HG03039 (cell line): ENCODE measurements around the gene DPP10.

Experiments used
- ATAC-seq: cut with Tn5 transposase; IDR thresholded peaks from one replicate; pipeline ENCODE4 v1.9.1; 2021; ENCODE audit warnings: mild to moderate bottlenecking, moderate library complexity; ENCODE audit not compliant: unreplicated experiment

Gene DPP10

DNA sequence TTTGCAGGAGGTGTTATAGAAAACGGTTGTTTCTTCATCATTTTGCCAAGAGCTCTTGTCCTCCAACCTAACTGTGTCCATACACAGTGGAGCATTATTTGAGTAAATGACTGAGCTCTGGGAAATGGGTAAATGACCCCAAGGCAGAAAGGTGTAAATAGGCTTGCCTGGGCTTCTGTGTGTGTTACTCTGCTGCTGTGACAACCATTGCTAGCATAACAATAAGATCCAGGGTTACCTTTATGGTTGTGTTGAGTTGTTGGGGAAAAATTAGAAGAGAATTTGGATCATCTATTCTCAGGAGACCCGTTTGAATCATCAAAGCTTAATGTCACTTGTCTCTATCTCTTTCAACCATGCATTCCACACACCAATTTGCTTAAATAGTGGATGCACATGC, 672.7 kb downstream of the DPP10 start:
- ATAC-seq = no peak

DNA sequence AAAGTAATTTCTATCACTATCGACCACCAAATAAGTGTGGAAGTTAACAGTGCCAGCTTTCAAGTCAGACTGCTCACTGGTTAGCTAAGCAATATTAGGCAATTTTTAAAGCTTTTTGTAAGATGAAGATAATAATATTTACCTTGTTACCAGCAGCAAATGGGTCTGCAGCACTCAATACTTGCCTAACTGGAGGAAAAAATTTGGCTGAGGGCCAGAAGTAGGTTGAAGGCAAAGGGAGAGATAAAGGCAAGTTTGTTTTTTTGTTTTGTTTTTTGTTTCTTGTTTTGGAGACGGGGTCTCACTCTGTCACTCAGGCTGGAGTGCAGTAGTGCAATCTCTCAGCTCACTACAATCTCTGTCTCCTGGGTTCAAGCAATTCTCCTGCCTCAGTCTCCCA, 675.9 kb downstream of the DPP10 start:
- ATAC-seq = no peak

DNA sequence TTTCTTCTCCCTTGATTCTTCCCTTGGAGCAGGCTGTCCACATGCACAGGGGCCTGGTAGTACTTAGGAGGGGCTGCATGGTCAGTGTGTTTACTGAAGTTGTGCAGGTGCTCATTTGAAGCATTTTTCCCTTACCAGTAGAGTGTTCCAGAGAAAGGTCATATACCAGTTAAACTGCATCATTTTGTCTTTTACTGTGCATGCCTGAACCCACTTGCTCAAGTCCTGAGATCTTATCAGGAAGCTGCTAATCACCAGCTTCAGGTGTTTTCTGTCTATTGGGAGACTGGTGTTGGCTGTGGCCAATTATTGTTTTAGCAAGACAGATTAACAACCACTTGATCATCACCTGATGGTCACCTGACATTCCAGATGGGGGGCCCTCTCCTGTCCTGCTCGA, 676.6 kb downstream of the DPP10 start:
- ATAC-seq = no peak

DNA sequence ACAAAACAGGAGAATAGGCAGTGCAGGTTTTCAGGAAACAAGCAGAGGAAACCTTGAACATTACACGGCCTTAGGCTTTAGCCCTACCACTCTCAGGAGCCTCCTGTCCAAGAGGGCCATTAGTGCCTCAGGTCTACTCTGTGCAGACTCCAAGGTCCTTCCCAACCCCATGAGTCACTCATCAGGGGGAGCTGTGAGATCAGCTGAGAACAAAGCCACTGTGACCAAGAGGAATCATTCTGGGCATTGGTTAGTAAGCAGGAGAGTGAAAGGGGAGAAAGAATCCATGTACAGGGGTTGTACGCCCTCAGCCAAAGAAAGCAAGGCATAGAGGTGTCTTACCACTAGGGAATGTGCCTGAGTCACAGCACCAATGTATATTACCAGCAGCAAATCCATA, 680.3 kb downstream of the DPP10 start:
- no peak for ATAC-seq

DNA sequence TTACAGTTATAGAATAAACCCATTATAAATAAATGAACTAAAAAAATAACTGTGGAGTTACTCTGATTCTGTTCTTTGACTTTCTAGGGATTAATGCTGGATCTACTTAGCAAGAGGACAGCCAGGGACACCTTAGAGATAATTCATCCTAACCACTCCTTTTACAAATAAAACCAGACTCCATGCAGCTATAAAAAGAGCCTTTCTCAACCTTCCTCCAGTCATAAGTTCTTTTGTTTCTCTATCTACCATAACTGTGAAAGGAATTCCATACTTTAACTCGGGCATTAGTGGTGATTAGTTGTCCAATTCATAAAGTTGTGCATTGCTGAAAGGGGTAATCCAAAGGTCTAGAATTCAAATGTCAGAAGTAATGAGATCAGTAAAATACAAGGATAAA, 682.4 kb downstream of the DPP10 start:
- ATAC-seq = no peak

DNA sequence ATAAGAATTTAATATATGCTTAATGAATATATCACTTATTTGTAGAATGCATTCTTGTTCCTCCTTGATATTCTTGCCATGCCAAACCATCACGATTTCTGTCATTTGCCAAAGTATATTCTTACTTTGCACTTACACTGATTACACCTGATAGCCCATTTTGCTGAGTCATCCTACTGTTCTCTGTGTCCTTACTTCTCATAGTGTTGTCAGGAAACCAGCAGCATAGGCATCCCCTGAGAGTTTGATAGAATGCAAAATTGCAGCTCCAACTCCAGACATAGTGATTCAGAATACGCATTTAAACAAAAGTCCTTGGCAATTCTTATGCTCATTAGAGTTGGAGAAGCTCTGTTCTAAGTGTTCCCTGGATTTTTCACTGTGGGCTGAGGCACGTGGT, 687.1 kb downstream of the DPP10 start:
- ATAC-seq = no peak

DNA sequence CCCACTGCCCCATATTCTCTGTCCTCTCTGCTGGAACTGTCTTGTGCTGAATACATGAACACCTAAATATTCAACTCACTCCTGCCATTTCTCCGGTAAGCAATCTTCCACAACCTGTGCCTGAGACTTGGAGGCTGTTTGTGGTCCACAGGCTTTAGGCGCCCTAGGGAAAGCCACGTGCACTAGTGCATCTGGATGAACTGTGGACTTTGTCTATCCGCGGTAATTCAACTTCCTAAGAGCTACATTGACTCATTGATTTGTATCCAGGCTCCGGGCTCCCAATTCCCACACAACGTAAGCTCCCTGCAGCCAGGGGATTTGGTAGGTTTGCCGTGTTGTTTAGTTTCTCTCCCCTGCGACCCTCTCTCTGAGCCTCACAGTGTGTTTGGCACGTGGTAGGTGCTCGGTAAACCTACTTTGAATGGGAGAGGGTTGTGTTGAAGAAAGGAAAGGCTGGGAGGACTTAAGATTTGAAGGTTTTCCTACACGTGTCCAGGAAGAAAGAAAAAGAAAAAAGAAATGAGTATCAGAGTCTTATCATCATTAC, 718.2 kb downstream of the DPP10 start:
- ATAC-seq = no peak

DNA sequence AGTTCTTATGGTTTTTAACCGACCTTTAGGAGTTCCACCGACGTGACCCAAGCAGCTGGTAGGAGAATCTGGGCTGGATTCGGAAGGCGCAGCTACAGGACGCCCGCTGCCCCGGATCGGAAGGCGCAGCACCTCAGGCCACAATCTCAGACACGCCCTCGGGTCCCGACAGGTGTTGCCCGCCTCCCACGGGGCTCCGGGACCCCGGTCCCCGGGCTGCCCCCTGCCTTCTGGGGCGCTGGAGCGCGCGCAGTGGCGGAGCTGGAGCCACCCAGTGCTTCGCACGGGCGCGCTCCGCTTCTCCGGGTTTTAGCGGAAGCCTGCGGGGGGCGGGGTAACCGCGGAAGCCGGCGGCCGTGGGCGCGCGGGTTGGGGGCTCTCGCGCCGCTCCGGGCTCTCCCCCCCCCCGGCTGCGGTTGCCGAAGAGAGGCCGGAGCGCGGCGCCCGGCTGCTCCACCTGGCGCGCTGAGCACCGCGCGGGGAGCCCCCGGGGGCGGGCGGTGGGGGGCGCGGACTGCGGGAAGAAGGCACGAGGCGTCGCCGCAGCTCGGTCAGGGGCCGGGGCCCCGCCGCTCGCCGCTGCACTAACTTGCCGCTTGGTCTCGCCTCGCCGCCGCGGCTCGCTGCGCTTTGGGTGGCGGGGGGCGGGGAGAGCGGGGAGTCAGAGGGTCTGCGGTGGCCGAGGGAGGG, 718.8 kb downstream of the DPP10 start:
- no peak for ATAC-seq

DNA sequence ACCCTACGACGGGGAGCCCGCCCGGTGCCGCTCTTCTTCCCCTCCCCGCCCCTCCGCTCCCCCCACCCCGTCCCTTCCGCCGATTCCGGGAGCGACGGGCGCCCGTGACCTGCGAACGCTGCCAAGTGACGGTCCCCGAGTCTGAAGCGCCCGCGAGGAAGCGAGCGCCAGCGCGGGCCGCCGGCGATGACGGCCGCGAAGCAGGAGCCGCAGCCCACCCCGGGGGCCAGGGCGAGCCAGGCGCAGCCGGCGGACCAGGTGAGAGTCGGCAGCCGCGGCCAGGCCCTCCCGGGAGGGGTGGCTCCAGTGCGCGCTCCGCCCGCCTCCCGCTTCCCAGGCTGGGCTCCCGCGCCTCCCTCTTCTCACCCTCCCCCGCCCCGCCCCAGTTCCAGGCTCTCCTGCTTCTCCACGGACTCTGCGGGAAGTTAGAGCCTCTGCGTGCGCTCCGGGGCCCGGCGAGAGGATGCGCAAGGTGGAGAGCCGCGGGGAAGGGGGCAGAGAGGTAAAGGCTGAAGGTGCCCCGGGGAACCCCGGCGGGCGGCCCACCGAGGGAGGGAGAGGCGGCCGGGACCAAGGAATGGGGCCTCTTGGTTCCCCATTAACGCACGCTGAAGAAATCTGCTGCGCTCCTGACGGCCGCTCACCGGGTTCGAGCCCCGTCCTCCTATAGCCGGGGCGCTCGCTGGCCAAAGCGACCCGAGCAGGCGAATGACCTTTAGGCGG, 719.5 kb downstream of the DPP10 start:
- ATAC-seq = no peak

DNA sequence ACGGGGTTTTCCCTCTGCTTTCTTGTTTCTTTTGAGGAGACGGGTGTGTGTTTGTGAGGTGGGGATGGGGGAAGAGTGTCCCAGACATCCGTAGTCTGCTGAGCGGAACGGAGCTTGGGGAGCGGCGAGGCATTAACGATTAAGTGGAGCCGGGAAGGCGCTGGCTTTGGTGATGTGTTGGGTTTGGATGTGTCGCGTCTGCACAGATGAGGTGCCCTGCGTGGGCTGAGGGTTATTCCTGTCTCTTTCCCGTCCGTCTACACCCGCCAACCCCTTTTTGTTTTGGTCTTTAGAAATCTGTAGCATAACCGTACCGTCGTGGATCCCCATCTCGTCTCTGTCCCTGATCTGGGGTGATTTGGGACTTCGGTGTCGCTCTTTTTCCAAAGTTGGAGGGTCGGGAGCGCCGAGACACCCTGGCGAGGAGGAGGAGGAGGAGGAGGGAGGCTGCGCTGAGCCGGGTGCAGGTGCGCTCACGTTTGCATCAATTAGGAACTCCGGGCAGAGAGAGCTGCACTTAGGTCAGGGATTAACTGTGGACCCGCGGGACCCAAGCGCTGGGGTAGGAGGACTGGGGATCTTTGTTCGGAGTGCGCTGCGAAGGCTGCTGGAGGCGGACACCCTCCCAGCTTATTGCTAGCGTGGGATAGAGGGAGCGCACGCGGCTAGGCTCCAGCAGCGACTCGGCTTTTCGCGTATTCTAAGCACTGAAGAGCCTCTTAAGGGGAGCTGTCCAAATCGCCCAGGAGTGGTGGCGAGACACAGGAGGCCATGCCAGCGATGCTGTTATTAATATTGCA, 720.3 kb downstream of the DPP10 start:
- ATAC-seq = no peak

DNA sequence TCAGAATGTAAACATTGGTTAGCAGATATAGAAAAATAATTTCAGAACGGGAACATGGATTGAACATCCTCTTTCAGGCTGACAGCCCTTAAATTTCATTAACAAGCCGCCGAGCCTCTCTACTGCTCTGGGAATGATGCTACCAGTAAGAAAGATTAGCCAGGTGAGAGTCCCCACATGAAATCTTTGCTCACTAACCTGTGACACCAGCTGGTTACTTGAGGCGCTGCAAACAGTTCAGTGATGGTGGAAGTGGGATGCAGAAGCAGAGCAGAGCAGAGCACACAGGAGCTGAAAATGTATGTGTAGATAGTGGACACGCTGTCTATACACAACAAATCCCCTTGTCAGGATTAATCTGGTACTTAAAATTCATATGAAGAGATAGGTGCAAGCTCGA, 721.1 kb downstream of the DPP10 start:
- no peak for ATAC-seq

DNA sequence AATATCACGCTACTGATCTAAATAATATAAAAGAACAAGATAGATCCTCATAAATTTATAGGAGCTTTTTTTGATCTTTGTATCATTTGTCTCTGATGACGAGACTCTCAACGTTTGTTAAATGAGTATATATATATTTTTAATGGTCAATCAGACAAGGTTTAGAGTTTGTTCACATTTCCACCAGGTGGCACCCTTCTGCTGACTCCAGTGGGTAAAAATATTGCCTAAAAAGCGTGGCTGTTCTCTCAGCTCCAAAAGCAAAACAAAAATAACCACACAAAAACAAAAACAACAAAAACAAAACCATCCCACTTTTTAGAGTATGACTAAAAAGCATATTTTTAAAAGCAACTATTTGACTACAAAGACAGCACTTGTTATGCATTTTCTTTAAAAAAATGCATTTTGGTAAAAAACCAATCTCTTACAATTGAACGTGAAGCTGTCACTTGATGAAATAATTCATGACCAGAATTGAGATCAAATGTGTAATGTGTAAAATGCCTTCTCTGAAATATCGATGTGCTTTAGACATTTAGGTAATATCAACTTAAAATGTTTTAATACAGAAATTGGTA, 723.2 kb downstream of the DPP10 start:
- ATAC-seq = no peak

DNA sequence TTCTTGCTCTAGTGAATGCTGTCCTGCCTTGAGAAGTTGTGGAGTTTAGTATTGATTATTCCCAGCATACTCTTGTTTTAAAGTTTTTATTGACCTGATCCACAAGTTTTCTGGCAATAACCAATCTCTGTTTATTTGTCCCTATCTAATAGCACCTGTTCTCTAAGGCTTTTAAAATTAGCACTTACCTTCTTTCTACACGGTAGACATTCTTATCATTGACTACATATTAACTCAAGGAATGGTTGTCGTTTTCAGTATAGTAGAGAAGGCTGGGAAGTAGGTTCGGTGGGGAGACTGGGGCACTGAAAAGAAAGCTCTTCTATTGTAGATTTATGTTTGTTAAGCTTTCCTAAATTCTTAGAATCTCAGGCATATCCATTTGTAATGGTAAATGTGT, 726.0 kb downstream of the DPP10 start:
- no peak for ATAC-seq

DNA sequence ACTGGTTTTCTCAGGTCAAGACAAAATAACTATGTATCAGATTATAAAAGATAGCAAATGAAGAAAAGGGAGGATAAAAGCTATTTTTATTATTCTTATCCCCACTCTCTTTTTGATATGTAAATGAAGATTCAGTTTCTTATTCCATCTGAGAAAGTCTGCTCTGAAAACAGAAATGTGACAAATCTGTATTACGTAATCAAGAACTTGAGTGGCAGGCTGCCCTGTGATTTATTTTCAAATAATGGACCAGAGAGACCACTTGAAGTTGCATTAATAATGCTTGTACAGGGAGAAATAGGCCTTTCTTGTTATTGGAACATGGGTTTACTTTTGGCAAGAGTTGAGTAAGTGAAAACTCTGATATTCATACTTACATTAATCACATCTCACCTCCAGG, 727.4 kb downstream of the DPP10 start:
- no peak for ATAC-seq

DNA sequence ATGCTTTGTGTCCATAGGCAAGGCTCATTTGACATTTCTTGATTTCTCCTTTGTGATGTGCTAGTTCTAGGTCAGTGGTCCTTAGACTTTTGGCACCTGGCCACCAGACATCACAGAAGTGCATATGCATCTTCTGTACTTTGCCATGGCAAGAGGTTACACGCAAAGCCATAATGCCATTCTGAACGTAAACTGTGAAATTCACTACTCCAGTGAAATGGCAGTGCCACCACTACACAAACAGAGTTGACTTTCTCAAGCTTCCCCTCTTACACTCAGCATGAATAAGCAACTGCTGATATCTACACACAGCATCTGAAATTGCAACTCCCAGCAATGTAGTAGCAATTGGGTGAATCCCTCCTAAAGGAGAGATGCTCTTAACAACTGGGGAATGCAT, 729.3 kb downstream of the DPP10 start:
- ATAC-seq = no peak

DNA sequence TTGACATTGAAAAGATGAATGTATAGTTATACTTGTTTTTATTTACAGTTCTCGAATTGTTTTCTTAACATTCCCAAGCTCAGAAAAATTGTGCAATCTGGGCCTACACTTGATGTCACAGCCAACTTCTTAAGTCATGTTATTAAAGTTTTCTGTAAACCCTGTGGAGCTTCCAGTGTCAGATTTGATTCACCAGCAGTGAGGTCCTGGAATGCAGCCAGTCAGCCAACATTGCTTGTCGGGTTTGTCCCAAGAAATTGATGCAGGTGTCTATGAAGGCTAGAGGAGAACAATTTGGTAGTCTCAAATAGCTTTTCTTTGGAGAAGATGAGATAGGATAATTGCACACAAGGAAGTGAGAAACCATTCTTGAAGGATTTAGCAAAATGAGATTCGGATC, 732.2 kb downstream of the DPP10 start:
- no peak for ATAC-seq

DNA sequence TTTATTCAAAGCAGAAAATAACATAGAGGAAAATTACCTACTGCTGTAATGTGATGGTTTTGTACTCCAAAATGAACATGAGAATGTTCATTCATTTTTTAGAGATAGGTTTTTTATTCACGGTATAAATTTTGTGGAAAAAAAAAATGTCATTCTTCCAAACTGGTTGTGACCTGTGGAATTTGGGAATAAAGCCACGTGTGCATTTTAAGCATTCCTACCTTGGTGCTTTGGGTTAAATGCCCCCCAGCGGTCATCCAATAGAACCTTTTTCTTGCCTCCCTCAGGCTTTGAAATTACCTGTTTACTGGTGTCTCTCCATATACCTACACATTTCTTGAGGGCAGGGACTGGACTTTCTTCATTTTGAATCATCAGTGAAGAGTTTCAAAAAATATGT, 740.7 kb downstream of the DPP10 start:
- no peak for ATAC-seq

DNA sequence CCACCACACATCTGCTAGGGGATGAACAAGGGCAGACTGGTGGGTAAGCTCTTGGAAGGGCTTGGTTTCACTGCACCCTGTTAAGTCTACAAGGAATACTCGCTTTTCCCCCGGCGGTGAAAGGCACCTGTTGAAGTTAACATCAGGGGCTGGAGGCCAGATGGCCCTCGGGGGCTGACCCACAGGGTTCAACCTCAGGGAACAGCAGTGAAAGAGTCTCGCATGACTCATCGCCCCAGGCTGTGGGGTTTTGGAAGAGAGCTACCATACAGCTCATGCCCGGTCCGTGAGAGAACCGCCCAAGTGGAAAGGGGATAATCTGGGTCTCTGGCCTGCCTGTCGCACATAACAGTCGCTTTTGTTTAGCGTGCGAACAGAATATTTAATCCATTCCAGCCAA, 748.0 kb downstream of the DPP10 start:
- no peak for ATAC-seq

DNA sequence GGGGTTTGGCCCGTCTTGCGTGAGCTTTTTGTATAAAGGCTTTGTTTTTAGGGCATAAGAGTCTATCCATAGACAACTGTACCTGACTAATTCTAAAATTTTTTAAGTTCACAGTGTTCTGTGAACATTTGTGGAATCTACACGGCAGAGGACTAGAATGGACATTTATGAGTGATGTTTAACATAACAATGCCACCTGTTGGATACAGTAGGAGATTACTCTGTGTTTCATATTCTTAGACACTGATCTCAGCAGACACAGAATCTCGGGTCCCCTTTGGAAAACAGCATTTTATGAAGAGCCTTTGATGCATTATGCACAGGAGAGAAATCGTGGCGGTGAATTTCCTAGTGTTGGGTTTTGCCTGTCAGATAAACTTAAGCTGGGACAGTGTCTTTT, 752.2 kb downstream of the DPP10 start:
- ATAC-seq = no peak

DNA sequence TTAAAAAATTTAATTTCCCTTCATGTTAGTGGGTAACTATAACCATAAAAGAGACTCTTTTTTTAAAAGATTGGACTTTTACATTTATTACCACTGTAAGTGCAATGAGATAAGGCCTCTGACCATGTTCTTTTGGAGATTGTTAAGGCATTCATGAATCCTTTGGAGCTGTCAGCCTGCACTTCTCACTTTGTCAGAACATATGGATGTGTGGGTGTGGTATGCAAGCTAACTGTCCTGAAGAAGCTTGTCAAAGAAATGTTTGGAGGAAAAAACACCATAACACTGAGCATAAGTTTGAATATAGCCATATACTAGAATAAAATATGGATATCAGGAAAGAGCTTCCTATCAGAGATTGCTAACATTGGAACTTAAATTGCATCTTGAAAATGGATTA, 754.1 kb downstream of the DPP10 start:
- ATAC-seq = no peak

DNA sequence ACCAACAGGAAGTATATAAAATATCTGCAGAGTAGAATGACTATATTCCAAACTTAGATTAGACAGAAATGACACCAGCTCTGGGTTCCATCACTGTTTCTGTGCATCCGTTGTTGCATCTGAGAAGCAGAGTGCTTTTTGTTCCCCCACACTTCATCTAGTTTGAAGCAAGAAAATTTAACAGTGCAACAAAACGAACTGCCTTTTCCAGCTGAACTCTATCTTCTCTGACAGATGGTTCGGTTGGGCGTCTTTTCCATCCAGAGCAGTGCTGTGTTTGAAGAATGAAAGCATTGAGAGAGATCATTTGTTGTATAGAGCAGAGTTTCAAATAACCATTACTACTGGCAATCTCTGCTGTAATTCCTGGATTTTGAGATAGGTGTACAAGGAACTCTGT, 757.5 kb downstream of the DPP10 start:
- ATAC-seq = no peak
